UCSD-AML1 (cell line): ENCODE data around the gene NOVA1.

ENCODE experiments used
- DNase-seq: peaks from one replicate; lab custom pipeline; 2025; ENCODE audit not compliant: unreplicated experiment; lab: John Stamatoyannopoulos, UW

NOVA1 gene

GRCh38 chr14:26448181-26448855 lies 149.5 kb downstream of the NOVA1 start:
- no peak for DNase-seq

- DNase-seq, result no peak
These were observed 153.0 kb downstream of the NOVA1 start for GRCh38 chr14:26444822-26445221.

- no peak for DNase-seq
These were observed 154.2 kb downstream of the NOVA1 start for GRCh38 chr14:26443654-26444053.

- no peak for DNase-seq
These were observed 168.6 kb downstream of the NOVA1 start for GRCh38 chr14:26429205-26429604.

- no peak for DNase-seq
These were observed 170.7 kb downstream of the NOVA1 start for GRCh38 chr14:26427097-26427496.

GRCh38 chr14:26424537-26424936 lies 173.3 kb downstream of the NOVA1 start:
- no peak for DNase-seq

- DNase-seq, result no peak
These were observed 182.2 kb downstream of the NOVA1 start for GRCh38 chr14:26415618-26416123.

- no peak for DNase-seq
These were observed 182.9 kb downstream of the NOVA1 start for GRCh38 chr14:26414926-26415325.

- no peak for DNase-seq
These were observed 183.7 kb downstream of the NOVA1 start for GRCh38 chr14:26414103-26414502.

- DNase-seq, result no peak
These were observed 185.4 kb downstream of the NOVA1 start for GRCh38 chr14:26412421-26412820.

GRCh38 chr14:26410189-26410685 lies 187.6 kb downstream of the NOVA1 start:
- no peak for DNase-seq

GRCh38 chr14:26404927-26405326 lies 192.9 kb downstream of the NOVA1 start:
- DNase-seq, result no peak

GRCh38 chr14:26403760-26404159 lies 194.1 kb downstream of the NOVA1 start:
- no peak for DNase-seq

GRCh38 chr14:26402126-26402525 lies 195.7 kb downstream of the NOVA1 start:
- DNase-seq, result no peak

- DNase-seq, result no peak
These were observed 196.5 kb downstream of the NOVA1 start for GRCh38 chr14:26401179-26401968.

- DNase-seq, result no peak
These were observed 197.5 kb downstream of the NOVA1 start for GRCh38 chr14:26400373-26400772.

- DNase-seq, result no peak
These were observed 199.2 kb downstream of the NOVA1 start for GRCh38 chr14:26398616-26399015.
